NCI-H1092 (cell line): ENCODE data around the gene CDC14B.
"Not testable (repeated sequence)": the region's sequence is repeated elsewhere in the genome, so short reads cannot be mapped to it uniquely, and the experiment has no call there.

Experiments used
- DNase-seq: peaks from one replicate; lab custom pipeline; 2025; lab: John Stamatoyannopoulos, UW

The CDC14B gene

DNA sequence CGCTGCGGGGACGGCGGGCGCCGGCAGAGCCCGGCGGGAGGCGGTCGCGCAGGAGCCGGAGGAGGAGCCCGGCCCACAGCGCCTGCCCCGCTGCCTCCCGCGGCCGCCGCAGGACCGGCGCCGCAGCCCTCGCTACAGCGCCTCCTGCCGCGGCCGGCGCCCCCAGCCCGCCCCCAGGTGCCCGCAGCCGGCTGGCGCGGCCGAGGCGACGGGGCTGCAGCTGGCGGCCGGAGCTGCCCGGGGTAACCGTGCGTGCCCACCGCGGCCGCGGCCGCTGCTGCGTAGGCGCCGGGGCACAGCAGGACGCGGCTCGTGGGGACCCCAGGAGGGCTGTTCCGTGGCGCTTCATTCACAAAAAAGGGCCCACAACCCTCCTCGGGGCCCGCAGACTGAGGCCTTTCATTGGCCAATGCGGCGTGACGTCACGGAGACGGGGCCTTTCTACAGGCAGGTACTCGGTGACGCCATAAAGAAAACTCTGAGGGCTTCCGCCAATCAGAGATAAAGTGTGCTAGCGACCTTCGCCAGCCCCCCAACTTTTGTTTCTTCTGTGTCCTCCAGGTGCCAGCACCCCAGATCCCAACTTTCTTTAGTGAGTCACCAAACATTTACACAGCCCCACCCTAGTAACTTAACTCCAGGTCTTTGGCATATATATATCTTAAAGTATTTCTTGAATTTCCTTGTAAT lies at the start of gene CDC14B:
Gene CDC14B, minus strand, starts transcription at position 353 of the 690 bp plus-strand sequence. CDS start 465 bp downstream, outside the sequence.
- DNase-seq: peak; percentile 81

DNA sequence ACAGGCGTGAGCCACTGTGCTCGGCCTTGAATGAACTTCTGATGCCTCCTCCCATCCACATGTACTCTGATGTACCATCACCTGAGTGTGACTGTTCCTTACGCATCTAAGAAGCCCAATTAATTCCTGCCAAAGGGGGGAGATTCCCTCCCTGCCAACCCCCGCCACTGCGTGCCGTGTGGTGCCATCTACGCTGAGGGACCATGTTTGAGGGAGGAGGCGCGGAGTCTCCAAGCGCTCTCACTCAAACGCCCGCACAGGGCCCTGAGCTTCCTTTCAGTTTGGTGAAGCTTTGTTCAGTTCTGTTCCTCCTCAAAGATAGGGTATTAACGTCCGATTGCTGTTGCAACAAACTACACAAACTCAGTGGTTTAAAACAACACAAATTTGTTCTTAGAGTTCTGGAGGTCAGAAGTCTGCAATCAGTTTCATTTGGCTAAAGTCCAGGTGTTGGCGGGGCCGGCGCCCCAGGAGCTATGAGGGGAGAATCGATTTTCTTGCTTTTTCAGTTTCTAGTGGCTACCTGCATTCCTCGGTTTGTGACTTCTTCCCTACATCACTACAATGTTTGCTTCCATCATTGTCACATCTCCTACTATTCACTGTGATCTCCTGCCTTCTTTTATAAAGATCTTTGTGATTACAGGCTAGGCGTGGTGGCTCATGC lies 49.4 kb upstream of the CDC14B start:
- no peak for DNase-seq

- no peak for DNase-seq
Observed at GRCh38 chr9:96667363-96667728, 47.7 kb upstream of the CDC14B start.

DNA sequence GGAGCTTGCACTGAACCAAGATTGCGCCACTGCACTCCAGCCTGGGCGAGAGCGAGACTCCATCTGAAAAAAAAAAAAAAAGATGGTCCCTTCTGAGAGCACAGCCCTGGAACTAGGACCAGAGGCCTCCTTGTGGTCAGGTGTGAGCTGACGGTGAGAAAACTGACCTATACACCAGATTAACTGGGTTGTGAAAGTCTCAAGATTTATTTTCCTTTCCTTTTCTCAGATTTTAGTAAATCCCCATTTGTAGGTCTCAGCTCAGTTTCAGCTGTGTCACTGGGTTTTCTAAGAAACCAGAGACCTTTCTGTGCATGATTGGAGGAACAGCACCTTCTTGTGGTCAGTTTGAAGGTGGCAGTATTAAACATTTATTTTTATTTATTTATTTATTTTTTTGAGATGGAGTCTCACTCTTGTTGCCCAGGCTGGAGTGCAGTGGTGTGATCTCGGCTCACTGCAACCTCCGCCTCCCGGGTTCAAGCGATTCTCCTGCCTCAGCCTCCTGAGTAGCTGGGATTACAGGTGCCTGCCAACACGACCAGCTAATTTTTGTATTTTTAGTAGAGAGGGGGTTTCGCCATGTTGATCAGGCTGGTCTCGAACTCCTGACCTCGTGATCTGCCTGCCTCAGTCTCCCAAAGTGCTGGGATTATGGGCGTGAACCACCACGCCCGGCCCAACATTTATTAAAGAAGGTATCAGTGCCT lies 47.2 kb upstream of the CDC14B start:
- DNase-seq: not testable (repeated sequence)

- DNase-seq: no peak
Observed at GRCh38 chr9:96665789-96666188, 46.1 kb upstream of the CDC14B start.

- no peak for DNase-seq
Observed at GRCh38 chr9:96663506-96664120, 44.0 kb upstream of the CDC14B start.

- no peak for DNase-seq
Observed at GRCh38 chr9:96661711-96662110, 42.1 kb upstream of the CDC14B start.

DNA sequence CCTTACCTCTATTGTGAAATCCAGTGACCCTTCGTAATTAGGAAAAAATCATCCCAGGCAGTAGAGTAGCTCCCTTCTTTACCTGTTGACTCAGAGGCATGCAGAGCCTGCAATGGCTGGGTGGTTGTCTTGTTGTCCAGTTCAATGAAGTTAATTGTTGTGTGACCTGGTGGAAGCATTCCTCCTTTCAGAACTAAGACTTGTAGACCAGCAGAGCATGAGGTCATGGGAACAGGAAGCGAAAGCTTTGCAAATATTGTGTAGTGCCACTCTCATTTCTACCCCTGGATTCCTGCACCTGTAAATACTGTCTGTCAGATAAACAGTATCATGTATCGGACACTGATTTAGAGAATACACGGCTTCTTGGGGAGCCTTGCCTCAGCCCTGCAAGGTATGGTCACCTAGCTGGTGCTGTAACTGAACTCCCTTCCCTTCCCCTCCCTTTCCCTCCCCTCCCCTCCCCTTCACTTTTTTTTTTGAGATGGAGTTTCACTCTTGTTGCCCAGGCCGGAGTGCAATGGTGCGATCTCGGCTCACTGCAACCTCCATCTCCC lies 41.1 kb upstream of the CDC14B start:
- no peak for DNase-seq

GRCh38 chr9:96655198-96655851 lies 35.7 kb upstream of the CDC14B start, which contains the start of gene PRXL2C:
Gene PRXL2C (minus strand): TSS chr9:96655317. CDS start chr9:96655281, 36 bp downstream.
- DNase-seq: peak; percentile 39

DNA sequence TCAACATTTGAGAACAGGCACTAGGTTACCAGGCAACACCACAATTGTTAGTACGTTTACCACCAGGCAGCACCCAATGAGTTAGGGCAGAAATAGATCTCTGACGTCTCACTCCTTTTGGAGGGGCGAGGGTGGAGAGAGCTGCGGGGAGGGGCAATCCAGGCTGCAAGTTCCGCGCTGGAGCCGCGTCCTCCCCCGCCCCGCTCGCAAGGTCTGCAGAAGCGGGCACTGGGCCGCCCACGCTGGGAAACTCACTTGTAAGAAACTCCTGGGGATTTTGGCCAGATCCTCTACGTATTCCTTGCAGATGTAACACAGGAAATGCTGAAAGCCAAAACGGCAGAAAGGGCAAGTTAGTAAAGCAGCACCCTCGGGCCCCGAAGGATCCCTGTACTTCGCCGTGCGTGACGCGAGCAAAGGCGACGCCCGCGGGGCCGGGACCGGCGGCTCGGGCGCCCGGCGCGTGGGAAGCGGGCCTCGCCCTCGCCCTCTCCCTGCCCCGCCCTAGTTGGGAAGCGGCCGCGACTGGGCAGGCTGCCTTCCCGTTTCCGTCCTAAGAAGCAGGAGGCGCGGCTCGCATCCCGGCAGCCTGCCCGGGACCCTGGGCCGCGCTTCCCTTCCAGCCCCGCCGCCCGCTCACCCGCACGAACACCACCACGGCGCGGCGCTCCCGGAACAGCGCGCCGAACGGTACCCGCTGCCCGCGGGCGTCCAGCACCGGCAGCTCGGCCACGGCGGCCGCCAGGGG lies 35.0 kb upstream of the CDC14B start:
- peak; percentile 31 for DNase-seq

DNA sequence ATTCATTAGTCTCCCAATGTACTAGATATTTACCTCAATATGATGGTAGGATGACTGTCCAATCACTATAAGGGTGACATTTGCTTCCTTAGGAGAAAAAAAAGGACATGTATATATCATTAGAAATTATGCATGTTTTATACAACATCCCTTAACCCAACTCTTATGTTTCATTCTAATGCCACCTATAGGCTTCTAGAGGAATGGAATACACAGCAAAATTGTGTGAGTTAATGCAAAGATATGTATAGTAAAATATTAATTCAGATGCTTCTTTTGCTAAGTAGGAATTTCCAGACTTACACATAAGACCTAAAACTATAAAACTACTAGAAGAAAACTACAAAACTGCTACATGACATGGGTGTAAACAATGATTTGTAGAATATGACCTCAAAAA lies 32.0 kb upstream of the CDC14B start:
- DNase-seq: no peak

DNA sequence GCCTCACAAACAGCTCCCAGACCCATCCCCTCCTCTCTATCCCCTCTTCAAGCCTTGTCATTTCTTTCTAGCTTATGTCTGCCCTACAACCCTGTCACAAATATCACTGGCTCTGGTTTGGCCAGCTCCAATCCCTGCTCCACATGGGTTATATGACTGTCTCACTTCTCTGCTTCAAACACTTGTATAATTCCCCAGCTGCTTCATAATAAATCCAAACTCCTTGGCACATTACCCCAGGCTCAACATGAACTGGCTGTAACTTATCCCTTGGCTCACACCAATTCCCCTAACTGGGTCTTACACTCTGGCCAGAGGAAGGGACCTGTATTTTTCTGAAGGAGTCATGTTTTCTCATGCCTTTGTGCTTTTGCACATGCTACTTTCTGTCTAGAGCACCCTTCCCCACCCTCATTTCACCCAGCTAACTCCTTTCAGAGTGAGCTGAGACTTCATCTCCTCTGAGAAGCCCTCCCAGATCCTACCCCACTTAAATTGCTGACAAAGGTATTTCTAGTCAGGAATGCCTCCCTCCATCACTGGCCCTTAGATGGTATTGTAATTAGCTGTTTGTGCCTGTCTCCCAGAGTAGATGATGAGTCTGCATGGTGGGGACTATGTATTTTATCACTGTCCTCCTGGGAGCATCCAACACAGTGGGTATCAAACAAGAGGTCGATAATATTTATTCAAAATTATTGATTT lies 30.1 kb upstream of the CDC14B start:
- DNase-seq: no peak

DNA sequence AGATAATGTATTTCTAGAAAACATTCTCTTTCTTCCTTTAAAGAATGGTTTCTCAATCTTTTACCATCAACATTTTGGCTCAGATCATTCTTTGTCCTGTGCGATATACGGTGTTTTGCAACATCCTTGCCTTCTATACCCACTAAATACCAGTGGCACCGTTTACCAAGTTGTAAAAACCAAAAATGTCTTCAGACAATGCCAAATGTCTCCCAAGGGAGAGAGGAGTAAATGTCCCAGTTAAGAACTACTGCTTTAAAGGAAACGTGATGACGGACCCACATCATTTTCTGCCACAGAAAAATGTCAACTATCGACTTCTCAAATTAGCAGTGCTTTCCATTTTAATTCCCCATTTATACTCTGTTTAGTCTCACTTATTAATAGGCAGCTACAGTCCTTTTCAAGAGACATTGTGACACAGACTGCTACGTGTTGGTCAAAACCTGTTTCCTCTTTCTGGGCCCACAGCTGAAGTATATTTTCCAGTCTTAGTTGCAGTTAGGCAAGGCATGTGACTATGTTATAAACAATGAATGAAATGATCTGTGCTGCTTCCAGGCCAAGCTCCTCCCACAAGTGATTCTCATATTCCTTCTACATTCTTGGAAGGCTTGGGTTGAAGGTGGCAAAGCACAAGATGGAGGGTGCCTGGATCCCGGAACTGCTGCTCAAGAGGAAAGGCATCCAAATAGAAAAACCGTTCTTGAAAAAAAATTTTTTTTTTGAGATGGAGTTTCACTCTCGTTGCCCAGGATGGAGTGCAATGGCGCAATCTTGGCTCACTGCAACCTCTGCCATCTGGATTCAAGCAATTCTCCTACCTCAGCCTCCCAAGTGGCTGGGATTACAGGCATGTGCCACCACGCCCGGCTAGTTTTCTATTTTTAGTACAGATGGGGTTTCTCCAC lies 26.7 kb upstream of the CDC14B start:
- no peak for DNase-seq

DNA sequence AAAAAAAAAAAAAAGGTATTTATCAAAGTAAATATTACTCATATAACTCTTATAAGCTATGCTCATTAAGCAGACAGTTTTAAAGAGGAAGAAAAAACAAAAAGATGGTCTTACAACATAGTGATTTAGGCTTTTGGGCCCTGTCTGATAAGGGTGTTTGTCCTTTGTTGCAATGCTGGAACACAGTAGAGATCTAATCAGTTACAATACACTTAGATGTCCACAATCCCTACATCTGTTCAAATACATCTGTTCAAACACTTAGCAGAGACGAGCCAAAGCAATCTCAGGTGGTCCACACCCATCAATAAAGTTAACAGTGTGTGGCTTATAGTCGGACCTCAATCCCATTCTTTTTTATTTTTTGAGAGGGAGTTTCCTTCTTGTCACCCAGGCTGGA lies 24.5 kb upstream of the CDC14B start:
- peak; percentile 64 for DNase-seq

DNA sequence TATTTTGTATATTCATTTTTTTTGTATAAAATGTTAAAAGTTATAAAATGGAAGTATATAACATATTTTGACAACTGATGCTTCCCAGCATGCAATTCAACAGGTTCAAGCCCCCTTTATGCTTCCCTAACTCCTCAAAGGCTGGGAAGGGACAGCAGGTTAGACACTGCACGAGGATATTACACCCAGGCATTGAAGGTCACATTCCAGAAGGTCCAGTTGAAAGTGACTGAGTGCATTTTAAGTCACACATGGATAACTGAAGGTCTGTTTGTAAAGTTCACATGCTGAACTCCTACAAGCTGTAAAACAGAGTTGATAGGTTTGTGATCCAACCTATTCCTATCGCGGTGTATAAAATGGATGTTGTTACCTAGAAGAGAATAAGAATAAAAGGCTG lies 21.9 kb upstream of the CDC14B start:
- no peak for DNase-seq

DNA sequence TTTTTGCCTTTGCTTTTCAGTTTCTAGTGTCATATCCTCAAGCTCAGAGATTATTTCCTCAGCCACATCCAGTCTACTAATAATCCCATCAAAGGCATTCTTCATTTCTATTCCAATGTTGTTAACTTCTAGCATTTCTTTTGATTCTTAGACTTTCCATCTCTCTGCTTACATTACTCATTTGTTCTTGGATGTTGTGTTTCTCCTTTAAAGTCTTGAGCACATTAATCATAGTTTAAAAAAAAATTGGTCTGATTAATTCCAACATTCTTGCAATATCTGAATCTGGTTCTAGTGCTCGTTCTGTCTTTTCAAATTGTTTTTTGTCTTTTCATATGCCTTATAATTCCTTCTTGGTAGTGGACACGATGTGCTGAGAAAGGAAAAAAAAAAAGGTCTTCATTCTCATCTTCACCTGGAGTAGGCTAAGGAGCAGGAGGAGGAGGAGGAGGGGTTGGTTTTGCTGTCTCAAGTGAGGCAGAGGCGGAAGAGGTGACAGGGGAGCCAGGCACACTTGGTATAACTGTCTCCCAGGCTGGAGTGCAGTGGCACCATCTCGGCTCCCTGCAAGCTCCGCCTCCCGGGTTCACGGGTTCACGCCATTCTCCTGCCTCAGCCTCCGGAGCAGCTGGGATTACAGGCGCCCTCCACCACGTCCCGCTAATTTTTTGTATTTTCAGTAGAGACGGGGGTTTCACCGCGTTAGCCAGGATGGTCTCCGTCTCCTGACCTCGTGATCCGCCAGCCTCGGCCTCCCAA lies 19.1 kb upstream of the CDC14B start:
- DNase-seq: no peak

GRCh38 chr9:96636368-96636767 lies 16.7 kb upstream of the CDC14B start:
- DNase-seq: no peak

- DNase-seq: not testable (repeated sequence)
Observed at GRCh38 chr9:96633579-96633978, 13.9 kb upstream of the CDC14B start.

DNA sequence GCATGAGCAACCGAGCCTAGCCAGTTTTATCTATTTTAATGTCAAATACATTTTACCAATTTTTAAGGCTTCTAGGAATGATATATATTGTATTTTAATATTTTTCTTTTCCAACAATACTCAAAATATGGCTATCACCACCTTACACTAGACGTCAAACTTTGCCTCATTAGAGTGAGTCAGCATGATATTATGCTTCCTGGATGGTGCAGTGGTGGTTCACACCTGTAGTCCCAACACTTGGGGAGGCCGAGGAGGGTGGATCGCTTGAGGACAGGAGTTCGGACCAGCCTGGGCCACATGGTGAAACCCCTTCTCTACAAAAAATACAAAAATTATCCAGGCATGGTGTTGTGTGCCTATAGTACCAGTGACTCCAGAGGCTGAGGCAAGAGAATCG lies 7.3 kb upstream of the CDC14B start:
- no peak for DNase-seq
